T-helper 17 cell (primary cell): ENCODE data around the gene PAIP2. TPM values are rescaled to one million over a fixed set of nuclear protein-coding genes. Genes with fewer than 3 reads are reported as not detected.
"Not testable (repeated sequence)": the region's sequence is repeated elsewhere in the genome, so short reads cannot be mapped to it uniquely, and the experiment has no call there.

Experiments
- ATAC-seq: fragments of 150-1000 bp; cut with Tn5 transposase; 2 replicates; pipeline ENCODE4 v1.10.0; 2021; ENCODE audit warnings: mild to moderate bottlenecking, moderate library complexity
- DNase-seq, 3 donors: peaks; one replicate each; pipeline versions ENCODE4 v3.0.0 to v3.0.0-alpha.2; 2020 to 2021
- H3K9me3 ChIP-seq: one replicate; pipeline ENCODE4 v1.7.0; 2013; ENCODE audit warnings: low read length, mild to moderate bottlenecking; ENCODE audit not compliant: control insufficient read depth, poor library complexity, severe bottlenecking
- H3K27ac Mint-ChIP-seq: one replicate; pipeline ENCODE4 v1.8.0; 2022; ENCODE audit warnings: mild to moderate bottlenecking, moderate library complexity, mixed read lengths
- H3K27me3 Mint-ChIP-seq: one replicate; pipeline ENCODE4 v1.8.0; 2022; ENCODE audit warnings: mixed read lengths
- H3K36me3 Mint-ChIP-seq: one replicate; pipeline ENCODE4 v1.8.0; 2022; ENCODE audit warnings: low read depth, mixed read lengths
- H3K4me1 Mint-ChIP-seq: one replicate; pipeline ENCODE4 v1.8.0; 2022; ENCODE audit warnings: mild to moderate bottlenecking, mixed read lengths
- H3K4me3 Mint-ChIP-seq: one replicate; pipeline ENCODE4 v1.8.0; 2022; ENCODE audit warnings: mild to moderate bottlenecking, moderate library complexity, mixed read lengths
- total RNA-seq, 4 donors: library from RNA in 2 of 4; stranded (reverse) in 2 of 4; gene quantifications; one replicate each; pipeline ENCODE4 v1.2.3 and lab custom pipeline; 2022 to 2026

Gene PAIP2
- total RNA-seq, 2 donors from 2014 or later: 106 to 123 TPM

DNA sequence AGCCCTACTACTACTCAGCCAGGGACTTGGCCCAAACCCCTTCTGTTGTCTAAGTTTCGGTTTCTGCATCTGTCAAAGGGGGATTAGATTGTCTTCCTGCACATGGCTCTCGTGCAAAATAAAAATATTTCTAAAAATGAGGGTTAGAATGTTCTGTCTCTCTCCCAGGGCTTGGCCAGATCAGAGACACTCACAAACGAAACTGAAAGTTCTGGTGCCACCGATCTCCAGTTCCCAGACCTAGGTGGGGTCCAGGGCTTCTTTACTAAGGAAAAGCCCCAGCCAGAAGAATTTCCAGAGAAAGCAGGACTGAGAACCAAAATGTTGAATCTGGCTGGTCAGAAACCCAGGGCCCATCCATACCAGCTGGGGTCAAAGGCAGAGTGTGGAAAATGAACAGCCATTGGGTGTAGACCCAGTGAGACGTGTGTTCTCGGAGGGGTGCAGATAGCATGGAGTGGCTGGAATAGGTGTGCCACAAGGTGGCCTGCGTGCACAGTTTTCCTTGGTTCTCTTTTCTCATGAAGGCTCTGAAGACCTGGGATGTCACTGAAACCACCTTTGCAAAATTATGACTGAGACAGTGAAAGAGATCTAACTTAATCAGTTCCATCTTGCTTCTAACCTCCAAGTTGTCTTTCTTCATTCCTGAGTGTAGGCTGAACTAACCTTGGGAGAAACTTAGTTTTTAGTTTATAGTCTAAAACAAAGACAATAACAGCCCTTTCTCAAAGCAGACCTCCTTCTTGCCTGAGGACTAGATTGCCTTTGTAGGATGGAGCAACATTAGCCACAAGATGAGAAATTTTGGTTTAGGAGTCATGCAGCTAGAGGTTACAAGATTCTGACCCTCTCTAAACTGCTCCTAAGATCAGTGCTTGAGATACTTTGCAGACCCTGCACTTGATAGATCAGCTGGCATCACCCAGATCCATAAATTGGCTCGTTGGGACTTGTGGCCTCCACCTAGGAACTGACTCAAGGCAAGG, 43.7 kb downstream of the PAIP2 start:
- H3K4me3 Mint-ChIP-seq: peak overlapping the region; percentile 88
- ATAC-seq: peak; percentile 40
- DNase-seq: no peak
- no peaks in the 10 kb centered on the region for H3K9me3 ChIP-seq
- no peaks in the 10 kb centered on the region for H3K27me3 Mint-ChIP-seq
- H3K27ac Mint-ChIP-seq: peak overlapping the region; percentile 93
- H3K36me3 Mint-ChIP-seq: no peaks in the 10 kb centered on the region
- peaks cover 20% of the 10 kb centered on the region for H3K4me1 Mint-ChIP-seq

DNA sequence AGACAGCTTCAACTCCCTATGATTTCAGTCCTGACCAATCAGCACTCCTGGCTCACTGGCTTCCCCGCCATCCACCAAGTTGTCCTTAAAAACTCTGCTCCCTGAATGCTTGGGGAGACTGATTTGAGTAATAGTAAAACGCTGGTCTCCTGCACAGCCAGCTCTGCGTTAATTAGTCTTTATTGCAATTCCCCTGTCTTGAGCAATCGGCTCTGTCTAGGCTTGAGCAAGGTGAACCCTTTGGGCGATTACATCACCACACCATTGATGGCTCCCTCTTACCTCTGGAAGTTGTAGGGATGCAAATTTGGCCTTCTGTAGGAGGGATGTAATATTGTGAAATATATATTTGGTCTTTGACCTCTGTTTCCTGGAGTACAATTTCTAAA, 44.4 kb downstream of the PAIP2 start:
- Mint-ChIP-seq H3K27me3 (no peaks in the 10 kb centered on the region), H3K36me3 (no peaks in the 10 kb centered on the region), H3K27ac (peak overlapping the region; percentile 93), H3K4me3 (peak overlapping the region; percentile 88), H3K4me1 (peaks cover 26% of the 10 kb centered on the region)
- no peak for DNase-seq
- no peaks in the 10 kb centered on the region for H3K9me3 ChIP-seq
- no peak for ATAC-seq

DNA sequence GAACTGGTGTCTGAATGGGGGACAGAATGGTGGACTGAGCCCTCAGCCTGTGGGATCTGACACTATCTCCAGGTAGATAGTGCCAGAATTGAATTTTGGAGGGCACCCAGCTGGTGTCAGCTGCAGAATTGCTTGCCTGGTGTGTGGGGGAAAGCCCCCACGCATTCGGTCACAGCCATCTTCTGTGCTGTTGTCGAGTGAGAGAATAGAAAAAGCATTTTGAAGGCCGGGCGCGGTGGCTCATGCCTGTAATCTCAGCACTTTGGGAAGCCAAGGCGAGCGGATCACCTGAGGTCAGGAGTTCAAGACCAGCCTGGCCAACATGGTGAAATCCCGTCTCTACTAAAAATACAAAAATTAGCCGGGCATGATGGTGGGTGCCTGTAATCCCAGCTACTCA, 45.3 kb downstream of the PAIP2 start:
- not testable (repeated sequence) for H3K36me3 Mint-ChIP-seq, H3K4me3 Mint-ChIP-seq
- peaks cover 35% of the 10 kb centered on the region for H3K4me1 Mint-ChIP-seq

DNA sequence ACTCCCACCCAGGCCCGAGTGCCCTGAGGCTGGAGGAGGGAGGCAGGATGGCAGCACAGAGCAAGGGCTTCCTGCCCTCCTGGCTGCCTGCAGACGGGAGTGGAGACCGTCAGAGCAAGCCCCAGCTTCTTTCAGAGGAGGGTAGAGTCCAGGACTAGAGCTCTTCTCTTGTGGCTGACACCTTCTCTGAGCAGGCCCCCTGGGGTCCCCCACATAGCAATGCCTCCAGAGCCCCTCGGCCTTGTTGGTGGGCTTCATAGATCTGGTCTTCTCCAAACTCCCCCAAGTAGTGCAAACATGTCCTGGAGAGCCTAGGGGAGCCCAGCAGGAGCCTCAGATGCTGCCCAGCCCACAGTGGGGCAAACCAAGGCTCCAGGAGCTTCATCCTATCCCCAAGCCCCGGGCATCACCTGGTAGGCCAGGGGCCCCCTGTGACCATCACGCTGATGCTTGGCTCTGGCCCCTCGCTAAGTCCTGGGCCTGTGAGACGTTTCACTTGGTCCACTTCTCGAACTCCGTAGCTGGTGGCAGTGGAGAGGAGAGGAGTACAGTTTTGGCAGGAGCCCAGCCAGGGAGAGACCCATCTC, 46.0 kb downstream of the PAIP2 start:
- ATAC-seq: no peak
- H3K9me3 ChIP-seq: no peaks in the 10 kb centered on the region
- Mint-ChIP-seq H3K4me3 (peak overlapping the region; percentile 21), H3K4me1 (peaks cover 37% of the 10 kb centered on the region), H3K27ac (peak overlapping the region; percentile 37), H3K36me3 (no peaks in the 10 kb centered on the region), H3K27me3 (no peaks in the 10 kb centered on the region)
- DNase-seq: no peak

More for the DNA sequence above, 45.3 kb downstream of the PAIP2 start:
- H3K27me3 Mint-ChIP-seq, DNase-seq, ATAC-seq, H3K9me3 ChIP-seq: not testable (repeated sequence)
- H3K27ac Mint-ChIP-seq: peak overlapping the region; percentile 93

DNA sequence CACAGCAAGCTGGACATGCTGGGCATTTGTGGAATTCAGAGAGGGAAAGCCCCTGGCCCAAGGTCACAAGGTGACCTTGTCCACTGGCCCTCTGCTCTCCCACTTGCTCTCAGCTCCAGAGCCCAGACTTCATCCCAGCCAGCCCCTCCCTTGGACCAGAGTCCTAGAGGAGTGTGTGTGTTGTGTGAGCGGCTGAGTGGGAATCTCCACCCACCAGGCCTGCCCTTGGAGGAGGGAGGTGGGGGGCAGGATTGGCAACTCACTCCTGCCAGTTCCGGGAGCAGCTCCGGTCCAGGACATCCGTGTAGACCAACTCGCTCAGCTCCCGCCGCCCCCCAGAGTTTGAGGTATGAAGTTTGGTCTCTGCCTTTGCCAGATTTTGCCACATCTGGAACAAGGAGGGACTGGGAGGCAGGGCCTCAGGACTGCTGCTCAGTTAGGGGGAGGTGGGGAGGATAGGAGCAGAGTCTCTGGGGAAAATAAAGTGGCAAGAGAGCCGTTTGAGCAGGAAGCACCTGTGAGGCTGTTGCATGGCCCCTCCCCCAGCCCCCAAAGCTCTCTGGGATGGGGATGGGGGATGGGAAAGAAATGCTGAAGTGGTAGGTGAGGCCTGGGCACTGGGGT, 46.7 kb downstream of the PAIP2 start:
- H3K27me3 Mint-ChIP-seq: no peaks in the 10 kb centered on the region
- H3K4me3 Mint-ChIP-seq: peak overlapping the region; percentile 21
- no peaks in the 10 kb centered on the region for H3K9me3 ChIP-seq
- DNase-seq (no peak), ATAC-seq (no peak)
- no peaks in the 10 kb centered on the region for H3K36me3 Mint-ChIP-seq
- H3K27ac Mint-ChIP-seq: peak overlapping the region; percentile 37
- peaks cover 43% of the 10 kb centered on the region for H3K4me1 Mint-ChIP-seq

DNA sequence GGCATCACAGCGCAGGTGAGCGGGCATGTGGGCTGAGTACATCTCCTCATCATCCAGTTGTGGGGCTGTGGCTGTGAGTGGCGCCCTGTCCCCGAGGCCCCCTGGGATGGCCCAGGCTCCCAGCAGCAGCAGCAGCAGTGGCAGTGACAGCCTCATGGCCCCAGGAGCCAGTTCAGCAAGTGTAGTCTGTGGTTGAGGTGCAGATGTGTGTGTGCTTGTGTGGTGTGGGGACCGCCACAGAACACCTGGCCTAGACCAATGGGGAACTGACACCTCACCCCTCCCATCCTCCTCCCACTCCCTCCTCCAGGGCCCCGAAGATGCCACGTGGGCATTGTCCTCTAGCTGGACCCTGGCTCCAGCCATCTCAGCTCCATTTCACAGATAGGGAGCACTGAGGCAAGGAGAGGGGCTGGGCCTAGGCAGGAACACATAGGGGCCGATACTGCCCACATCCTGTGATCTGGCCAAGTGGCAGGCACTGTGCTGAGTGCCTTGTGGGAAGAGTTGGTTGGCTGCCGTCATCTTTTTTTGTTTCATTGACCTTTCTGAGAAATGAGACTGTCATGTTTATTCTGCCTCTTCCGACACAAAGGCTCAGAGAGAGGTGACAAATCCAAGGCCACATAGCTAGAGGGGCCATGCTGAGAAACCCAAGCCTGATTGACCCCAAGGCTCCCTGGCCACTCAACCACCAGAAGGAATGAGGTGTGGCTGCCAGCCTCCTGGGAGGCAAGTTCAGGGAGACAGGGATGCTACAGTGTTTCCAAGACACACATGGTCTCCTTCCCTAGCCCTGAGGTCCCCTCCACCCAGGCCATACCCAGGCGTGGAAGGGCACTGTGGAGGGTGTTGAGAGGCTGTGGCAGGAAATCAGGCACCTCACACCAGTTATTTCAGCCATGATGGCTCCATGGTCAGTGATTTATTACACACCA, 48.3 kb downstream of the PAIP2 start, which contains the start of gene MZB1:
MZB1 (minus strand) TSS at position 213 of the 938 bp plus-strand sequence; CDS start at position 156, 57 bp downstream.
- Mint-ChIP-seq H3K27ac (peak within 1 kb of the TSS; percentile 87), H3K36me3 (no peaks in the 10 kb centered on the region), H3K27me3 (no peaks in the 10 kb centered on the region), H3K4me3 (peak within 1 kb of the TSS; percentile 67), H3K4me1 (peaks cover 36% of the 10 kb centered on the region)
- peak in 2 of 3 donors; percentile 22 to 39 for DNase-seq
- no peaks in the 10 kb centered on the region for H3K9me3 ChIP-seq
- ATAC-seq: peak; percentile 57

DNA sequence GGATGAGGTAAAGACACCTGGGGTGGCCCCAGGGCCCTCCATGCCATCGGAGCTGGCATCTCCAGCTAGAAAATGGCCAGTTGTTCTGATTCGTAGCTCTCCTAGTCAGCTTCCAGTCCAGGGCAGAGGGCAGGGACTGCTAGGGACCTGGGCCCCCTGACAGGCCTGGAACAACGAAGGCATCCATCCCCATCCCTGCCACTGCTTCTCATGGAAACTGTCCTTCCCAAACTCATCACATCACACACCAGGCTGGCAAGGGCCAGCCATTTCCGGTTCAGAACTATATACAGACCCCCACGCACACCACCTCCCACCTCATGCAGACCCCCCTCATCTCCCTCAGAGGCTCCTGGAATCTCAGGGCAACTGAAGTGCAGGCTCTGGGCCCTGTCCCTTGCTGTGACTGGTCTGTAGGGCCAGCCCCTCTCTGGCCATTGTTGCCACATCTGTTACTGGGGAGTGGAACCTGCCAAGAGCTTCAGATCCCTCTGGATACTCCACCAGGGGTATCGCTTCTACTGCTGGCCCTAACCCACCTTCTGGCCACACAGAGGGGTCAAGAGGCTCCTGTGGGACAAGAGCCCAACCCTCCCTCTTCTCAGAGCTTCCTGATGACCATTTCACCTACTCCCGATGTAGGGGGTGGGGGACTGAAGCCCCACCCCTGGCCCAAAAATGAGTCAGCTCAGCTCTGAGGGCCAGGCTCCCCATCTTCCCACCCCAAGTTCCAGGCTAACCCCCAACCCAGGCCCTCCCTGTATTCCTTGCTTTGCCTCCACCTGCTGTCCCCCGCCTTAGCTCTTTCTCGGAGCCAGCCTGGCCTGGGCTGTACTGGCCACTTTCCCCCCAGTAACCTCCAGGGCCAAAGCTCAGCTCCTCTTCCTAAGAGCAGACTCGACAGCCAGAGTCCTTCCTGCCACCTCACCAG, 49.2 kb downstream of the PAIP2 start:
- Mint-ChIP-seq H3K27me3 (no peaks in the 10 kb centered on the region), H3K36me3 (no peaks in the 10 kb centered on the region), H3K4me3 (peak overlapping the region; percentile 93), H3K4me1 (peaks cover 33% of the 10 kb centered on the region), H3K27ac (peak overlapping the region; percentile 87)
- DNase-seq (no peak), ATAC-seq (no peak)
- H3K9me3 ChIP-seq: no peaks in the 10 kb centered on the region

DNA sequence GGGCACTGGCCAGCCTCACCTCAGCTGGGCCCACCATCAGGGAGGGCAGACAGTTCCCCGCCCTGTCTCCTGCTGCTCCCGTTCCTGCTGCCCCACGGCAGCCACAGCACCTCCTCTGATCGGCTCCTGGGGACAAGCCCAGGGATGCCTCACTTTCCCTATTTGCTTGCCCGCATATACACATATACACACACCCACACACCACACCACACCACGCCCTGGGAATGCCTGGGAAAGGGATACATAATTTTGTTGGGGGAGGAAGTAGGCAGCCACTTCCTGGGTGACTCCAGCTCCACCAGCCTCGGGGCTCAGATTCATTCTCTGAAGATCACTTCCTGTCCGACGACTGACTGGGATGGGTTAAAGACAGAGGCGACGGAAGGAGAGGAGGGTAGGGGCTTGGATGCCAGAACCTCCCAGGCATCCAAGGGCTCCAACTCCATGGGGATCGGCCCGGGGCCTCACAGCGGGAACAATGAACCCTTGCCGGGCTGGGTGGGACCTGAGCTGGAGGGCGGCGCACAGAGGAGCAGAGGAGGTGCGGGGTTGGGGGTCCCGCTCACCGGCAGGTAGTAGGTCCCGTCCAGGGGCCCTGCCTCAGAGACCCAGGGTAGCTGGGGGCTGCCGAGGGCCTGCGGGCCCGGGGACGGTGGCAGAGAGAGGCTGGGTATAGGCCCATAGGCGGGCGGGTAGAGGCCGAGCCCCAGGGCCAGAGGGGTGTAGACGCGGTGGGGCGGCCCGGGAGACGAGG, 50.1 kb downstream of the PAIP2 start:
- peaks cover 33% of the 10 kb centered on the region for H3K4me1 Mint-ChIP-seq
- H3K36me3 Mint-ChIP-seq: no peaks in the 10 kb centered on the region
- no peaks in the 10 kb centered on the region for H3K27me3 Mint-ChIP-seq
- no peaks in the 10 kb centered on the region for H3K9me3 ChIP-seq
- ATAC-seq (peak; percentile 1), DNase-seq (no peak)
- peak overlapping the region; percentile 87 for H3K27ac Mint-ChIP-seq
- peak overlapping the region; percentile 93 for H3K4me3 Mint-ChIP-seq

DNA sequence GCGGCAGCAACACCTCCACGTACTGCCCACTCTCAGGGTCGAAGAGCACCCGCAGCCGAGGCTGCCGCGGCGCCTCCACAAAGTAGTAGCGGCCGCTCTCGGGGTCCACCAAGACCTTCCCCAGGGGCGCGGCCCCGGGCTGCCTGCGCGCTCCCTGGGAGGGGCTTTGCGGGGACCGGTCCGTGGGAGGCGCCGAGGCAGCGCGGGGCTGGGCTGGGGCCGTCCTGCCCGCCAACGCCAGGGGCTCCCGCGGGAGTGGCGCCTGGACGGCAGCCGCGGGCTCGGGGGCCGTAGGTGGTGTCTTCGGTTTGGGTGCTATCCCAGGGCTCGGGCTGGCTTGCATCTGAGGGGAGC, 50.6 kb downstream of the PAIP2 start:
- Mint-ChIP-seq H3K4me1 (peaks cover 36% of the 10 kb centered on the region), H3K4me3 (peak overlapping the region; percentile 93), H3K27ac (peak overlapping the region; percentile 71), H3K36me3 (no peaks in the 10 kb centered on the region), H3K27me3 (no peaks in the 10 kb centered on the region)
- no peak for DNase-seq
- ATAC-seq: peak; percentile 32
- H3K9me3 ChIP-seq: no peaks in the 10 kb centered on the region

DNA sequence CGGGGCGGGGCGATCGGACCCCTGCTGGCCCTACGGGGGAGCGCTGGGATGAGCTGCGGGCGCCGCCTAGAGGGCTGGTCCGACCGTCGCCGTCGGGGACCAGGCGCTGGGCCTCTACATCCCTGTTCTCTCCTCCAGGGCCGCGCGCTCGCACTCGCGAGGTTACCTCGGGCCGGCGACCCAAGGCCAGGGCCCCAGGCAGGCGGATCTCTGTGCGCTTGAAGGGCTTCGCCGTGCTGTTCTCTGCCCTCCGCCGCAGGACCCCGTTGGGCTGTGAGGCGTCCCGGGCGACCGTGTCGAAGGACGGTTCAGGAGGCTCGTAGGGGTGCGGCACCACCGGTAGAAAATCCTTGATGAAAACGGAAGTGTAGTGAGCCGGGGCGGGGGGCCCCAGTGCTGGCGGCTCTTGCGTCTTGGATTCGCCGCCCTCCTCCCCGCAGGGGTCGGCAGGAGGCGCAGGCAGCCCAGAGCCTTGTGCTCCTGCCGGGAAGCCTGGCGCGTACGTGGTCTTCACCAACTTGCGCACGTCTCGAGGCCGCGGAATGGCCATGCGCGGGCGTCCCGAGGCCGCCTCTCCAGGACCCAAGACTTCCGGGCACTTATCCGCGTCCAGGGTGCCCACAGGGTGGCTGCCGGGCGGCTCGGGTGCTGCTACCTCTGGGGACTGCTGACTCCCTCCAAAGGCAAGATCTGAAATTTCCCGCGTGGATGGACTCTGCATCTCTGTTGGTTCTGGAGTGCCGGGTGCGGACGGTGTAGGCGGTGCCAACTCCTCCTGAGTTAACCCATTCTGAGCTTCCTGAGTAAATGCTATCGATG, 51.2 kb downstream of the PAIP2 start:
- Mint-ChIP-seq H3K4me3 (peak overlapping the region; percentile 93), H3K27me3 (no peaks in the 10 kb centered on the region), H3K36me3 (no peaks in the 10 kb centered on the region), H3K4me1 (peaks cover 36% of the 10 kb centered on the region), H3K27ac (peak overlapping the region; percentile 71)
- H3K9me3 ChIP-seq: no peaks in the 10 kb centered on the region
- DNase-seq (peak; percentile 65 to 70 (median 70)), ATAC-seq (peak; percentile 80)
